OCI-LY7 (cell line): ENCODE measurements around the gene TMBIM1. TPM values are rescaled to one million over a fixed set of nuclear protein-coding genes. Genes with fewer than 3 reads are reported as not detected.

Source experiments
- BruUV-seq: library from RNA; stranded (reverse); fragments of 400-500 nt; replicated peaks from 2 replicates; lab custom pipeline; 2021; lab: Mats Ljungman, UMichigan
- CTCF ChIA-PET: fragments of 300-600 bp; sonication (Branson Sonifier 250); formaldehyde crosslinking; loops from one replicate; lab custom pipeline; 2022; ENCODE audit warnings: antibody characterized with exemption; ENCODE audit not compliant: unreplicated experiment; lab: Charles Lee
- POLR2A ChIA-PET: fragments of 300-600 bp; sonication (Branson Sonifier 250); formaldehyde crosslinking; loops from one replicate; lab custom pipeline; 2022; ENCODE audit warnings: antibody characterized with exemption; lab: Charles Lee
- DNase-seq: peaks from one replicate; pipeline ENCODE4 v3.0.0-alpha.2; 2015; ENCODE audit warnings: low spot score
- H2AFZ ChIP-seq: fragments of 200-600 bp; sonication (generic), shearing (Covaris generic); 2 replicates; pipeline ENCODE4 v1.6.1; 2014; ENCODE audit warnings: mild to moderate bottlenecking, antibody characterized with exemption, low read length, moderate library complexity
- H3K27ac ChIP-seq: fragments of 200-600 bp; sonication (generic); 2 replicates; pipeline ENCODE4 v1.5.1; 2014; ENCODE audit warnings: mixed run types, low read depth, mild to moderate bottlenecking, moderate library complexity, low read length, inconsistent platforms; ENCODE audit not compliant: poor library complexity, severe bottlenecking
- H3K36me3 ChIP-seq: fragments of 200-600 bp; sonication (generic); 2 replicates; pipeline ENCODE4 v1.6.1; 2014; ENCODE audit warnings: mild to moderate bottlenecking, antibody characterized with exemption, low read length, moderate library complexity, mixed read lengths; ENCODE audit not compliant: insufficient read depth
- H3K4me1 ChIP-seq: fragments of 200-600 bp; sonication (generic); 2 replicates; pipeline ENCODE4 v1.5.1; 2014; ENCODE audit warnings: mild to moderate bottlenecking, low read length; ENCODE audit not compliant: insufficient read depth, poor library complexity, severe bottlenecking
- H3K4me2 ChIP-seq: fragments of 200-600 bp; sonication (generic); 2 replicates; pipeline ENCODE4 v1.6.1; 2014; ENCODE audit warnings: mild to moderate bottlenecking, low read length
- H3K4me3 ChIP-seq: fragments of 200-600 bp; sonication (generic); 2 replicates; pipeline ENCODE4 v1.5.1; 2014; ENCODE audit warnings: mild to moderate bottlenecking, low read depth, low read length; ENCODE audit not compliant: poor library complexity, severe bottlenecking
- H3K79me2 ChIP-seq: fragments of 200-600 bp; sonication (generic); 2 replicates; pipeline ENCODE4 v1.6.1; 2016; ENCODE audit warnings: low read depth, mild to moderate bottlenecking, low read length, moderate library complexity, mixed read lengths; ENCODE audit not compliant: insufficient read depth
- H3K9me2 ChIP-seq: fragments of 200-600 bp; sonication (generic); 2 replicates; pipeline ENCODE4 v1.6.1; 2016; ENCODE audit warnings: mild to moderate bottlenecking, low read length, mixed read lengths; ENCODE audit not compliant: insufficient read depth
- H3K9me3 ChIP-seq: fragments of 200-600 bp; sonication (generic); 2 replicates; pipeline ENCODE4 v1.6.1; 2014; ENCODE audit warnings: mild to moderate bottlenecking, mixed run types, low read length, mixed read lengths
- H4K20me1 ChIP-seq: fragments of 200-600 bp; sonication (generic); 2 replicates; pipeline ENCODE4 v1.6.1; 2014; ENCODE audit warnings: mild to moderate bottlenecking, antibody characterized with exemption, low read length, moderate library complexity, mixed read lengths; ENCODE audit not compliant: insufficient read depth
- CTCF ChIP-seq: fragments of 200-600 bp; sonication (generic); conservative IDR thresholded peaks from 2 replicates; pipeline ENCODE4 v1.5.1; 2014; ENCODE audit warnings: mild to moderate bottlenecking, antibody characterized with exemption, low read length, moderate library complexity, mixed read lengths
- EZH2phosphoT487 ChIP-seq: fragments of 200-600 bp; sonication (generic); IDR thresholded peaks from 2 replicates; pipeline ENCODE4 v1.6.1; 2018; ENCODE audit warnings: low read depth, borderline replicate concordance, mild to moderate bottlenecking, mixed run types, antibody characterized with exemption, low read length, moderate library complexity, mixed read lengths
- intact Hi-C: fragments of 100-400 bp; cut with micrococcal nuclease; formaldehyde crosslinking; loops from one replicate; pipeline ENCODE4 v1.10.0; 2022; ENCODE audit not compliant: unreplicated experiment
- total RNA-seq, 2 experiments: library from RNA; depleted of rRNA in 1 of 2; stranded (reverse); fragments of >200 nt in 1 of 2; shearing (Covaris generic) in 1 of 2; gene quantifications; 2 replicates each; pipeline ENCODE4 v1.2.3, GENCODE V29; 2014 to 2022

TMBIM1 gene
- total RNA-seq, 2 experiments from 2014 or later = 27.6 to 30.3 TPM

- DNase-seq = peak; percentile 78
- H3K9me3 ChIP-seq = no peaks in the 10 kb centered on the region
- TF ChIP-seq CTCF = no peak
- TF ChIP-seq EZH2phosphoT487 = no peak
- CTCF ChIA-PET = interaction anchor here (0.5 to 2.5 kb wide), 8 partner anchors 13 to 115 kb away, joined by 3 to 9 read pairs (median 4); no protein-coding TSS in a partner anchor
- no peak overlapping the region for H2AFZ ChIP-seq
- POLR2A ChIA-PET = interaction anchor here (0.6 to 3.8 kb wide), 13 partner anchors 11 to 371 kb away, joined by 3 to 35 read pairs (median 4); partner anchors contain the start of genes AAMP, CTDSP1 and PNKD
- H3K4me3 ChIP-seq = peak overlapping the region; percentile 59
- H3K36me3 ChIP-seq = peaks cover 18% of the 10 kb centered on the region; the same call in 1 of the 2 replicates
- no TSS peak for BruUV-seq
- peak overlapping the region; percentile 75 for H3K4me2 ChIP-seq
- no peaks in the 10 kb centered on the region for H3K9me2 ChIP-seq
- H3K27ac ChIP-seq = peak overlapping the region; percentile 59
- H3K79me2 ChIP-seq = peaks cover 58% of the 10 kb centered on the region
- intact Hi-C loops = loop anchor here (1.0 kb wide), 1 partner anchor 15 kb away; no protein-coding TSS in a partner anchor
- peaks cover 63% of the 10 kb centered on the region for H3K4me1 ChIP-seq
- no peaks in the 10 kb centered on the region for H4K20me1 ChIP-seq
Observed at GRCh38 chr2:218286570-218287459, 5.5 kb downstream of the TMBIM1 start.

DNA sequence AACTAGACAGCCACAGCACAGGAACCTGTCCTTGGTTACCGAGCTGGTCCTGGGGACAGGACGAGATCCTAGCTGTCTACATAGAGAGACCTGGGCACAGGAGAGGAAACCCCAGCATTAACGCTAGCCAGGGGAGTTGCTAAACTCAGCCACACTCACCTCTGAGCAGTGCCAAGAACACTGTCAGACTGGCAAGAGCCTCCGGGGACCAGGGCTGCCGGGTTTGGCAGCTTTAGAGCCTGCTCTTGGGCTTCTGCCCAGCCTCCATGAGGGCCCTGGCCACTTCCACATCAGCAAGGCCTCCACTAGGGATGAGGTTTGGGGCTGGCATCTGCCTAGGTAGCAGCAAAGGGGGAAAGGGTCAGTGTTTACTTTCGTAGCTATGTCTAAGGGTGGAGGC lies 6.7 kb downstream of the TMBIM1 start:
- H3K9me3 ChIP-seq = no peaks in the 10 kb centered on the region
- ChIA-PET CTCF (interaction anchor here (0.6 to 2.5 kb wide), 2 partner anchors 12 to 14 kb away, joined by 3 to 9 read pairs; no protein-coding TSS in a partner anchor), POLR2A (interaction anchor here (1.0 to 3.8 kb wide), 7 partner anchors 8 to 115 kb away, joined by 3 to 35 read pairs (median 4); partner anchors contain the start of genes AAMP, CTDSP1 and PNKD)
- TF ChIP-seq CTCF (no peak), EZH2phosphoT487 (no peak)
- peaks cover 54% of the 10 kb centered on the region for H3K4me1 ChIP-seq
- DNase-seq = no peak
- no peaks in the 10 kb centered on the region for H4K20me1 ChIP-seq
- H3K9me2 ChIP-seq = no peaks in the 10 kb centered on the region
- H3K4me3 ChIP-seq = no peak overlapping the region
- peaks cover 24% of the 10 kb centered on the region for H3K36me3 ChIP-seq
- H3K79me2 ChIP-seq = peaks cover 57% of the 10 kb centered on the region
- BruUV-seq = no TSS peak
- peak overlapping the region; percentile 75 for H3K4me2 ChIP-seq
- no peak overlapping the region for H2AFZ ChIP-seq
- intact Hi-C loops = no loop called here
- H3K27ac ChIP-seq = peak overlapping the region; percentile 59
